ENCODE results near the gene TRERF1.

Gene TRERF1

GRCh38 chr6:42359021-42359420, 92.7 kb downstream of the TRERF1 start:
- in situ Hi-C loops (cut with HindIII; ENCODE audit: low pct_unique_long_range_greater_than_20kb, low sequenced_read_pairs) = no loop called here
- DNase-seq (ENCODE audit: low read depth in 1 of 2, low spot score in 1 of 2) = no peak
- no peak for TF ChIP-seq JUND (IDR thresholded peaks at IDR 0.05; ENCODE audit: low read depth)

GRCh38 chr6:42355416-42355815, 96.3 kb downstream of the TRERF1 start:
- TF ChIP-seq JUND (IDR thresholded peaks at IDR 0.05; ENCODE audit: low read depth) = no peak
- no peak for DNase-seq (ENCODE audit: low read depth in 1 of 2, low spot score in 1 of 2)
- in situ Hi-C loops (cut with HindIII; ENCODE audit: low pct_unique_long_range_greater_than_20kb, low sequenced_read_pairs) = no loop called here

DNA sequence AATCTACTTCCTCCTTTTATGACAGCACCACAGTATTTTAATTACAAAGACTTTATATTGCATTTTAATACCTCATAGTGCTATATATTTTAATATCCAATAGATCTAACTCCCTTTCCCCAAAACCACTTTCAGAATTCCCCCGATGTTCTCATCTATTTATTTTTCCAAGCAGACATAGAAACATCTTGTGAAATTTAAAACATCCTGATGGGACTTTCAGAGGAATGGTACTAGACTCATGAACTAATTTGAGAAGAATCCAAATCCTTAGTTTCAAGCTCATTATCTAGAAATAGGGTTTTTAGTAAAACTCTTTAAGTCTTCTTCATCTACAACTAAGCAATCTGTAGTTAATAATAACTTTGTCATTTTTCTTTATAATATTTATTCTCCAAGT, 97.0 kb downstream of the TRERF1 start:
- in situ Hi-C loops (cut with HindIII; ENCODE audit: low pct_unique_long_range_greater_than_20kb, low sequenced_read_pairs) = no loop called here
- DNase-seq (ENCODE audit: low read depth in 1 of 2, low spot score in 1 of 2) = no peak
- TF ChIP-seq JUND (IDR thresholded peaks at IDR 0.05; ENCODE audit: low read depth) = no peak

- DNase-seq (ENCODE audit: low read depth in 1 of 2, low spot score in 1 of 2) = no peak
- no peak for TF ChIP-seq JUND (IDR thresholded peaks at IDR 0.05; ENCODE audit: low read depth)
- in situ Hi-C loops (cut with HindIII; ENCODE audit: low pct_unique_long_range_greater_than_20kb, low sequenced_read_pairs) = no loop called here
These were observed 98.7 kb downstream of the TRERF1 start for GRCh38 chr6:42352856-42353564.

- DNase-seq (ENCODE audit: low read depth in 1 of 2, low spot score in 1 of 2) = no peak
- in situ Hi-C loops (cut with HindIII; ENCODE audit: low pct_unique_long_range_greater_than_20kb, low sequenced_read_pairs) = no loop called here
These were observed 100.8 kb downstream of the TRERF1 start for GRCh38 chr6:42350911-42351310.

GRCh38 chr6:42349753-42350511, 101.8 kb downstream of the TRERF1 start:
- TF ChIP-seq JUND (IDR thresholded peaks at IDR 0.05; ENCODE audit: low read depth) = no peak
- no peak for DNase-seq (ENCODE audit: low read depth in 1 of 2, low spot score in 1 of 2)
- in situ Hi-C loops (cut with HindIII; ENCODE audit: low pct_unique_long_range_greater_than_20kb, low sequenced_read_pairs) = no loop called here

More at GRCh38 chr6:42350911-42351310, 100.8 kb downstream of the TRERF1 start:
- no peak for TF ChIP-seq JUND (IDR thresholded peaks at IDR 0.05; ENCODE audit: low read depth)

DNA sequence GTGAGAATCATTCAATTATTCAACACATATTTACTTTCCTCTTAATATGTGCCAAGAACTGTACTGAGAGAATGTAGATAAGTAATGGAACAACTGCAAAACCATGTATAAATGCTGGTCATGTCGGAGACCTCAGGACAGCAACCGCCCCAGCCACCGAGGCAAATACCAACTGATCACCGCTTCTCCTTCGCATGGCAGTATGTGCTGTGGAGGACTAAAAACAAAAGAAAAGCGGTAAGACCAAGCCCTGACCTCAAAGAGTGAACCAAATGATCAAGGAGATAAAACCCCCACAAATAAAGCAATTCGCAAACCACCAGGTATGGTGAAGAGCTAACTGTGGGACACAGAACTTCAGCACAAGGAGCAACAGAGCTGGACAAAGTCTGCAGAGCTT, 104.3 kb downstream of the TRERF1 start:
- in situ Hi-C loops (cut with HindIII; ENCODE audit: low pct_unique_long_range_greater_than_20kb, low sequenced_read_pairs) = no loop called here
- DNase-seq (ENCODE audit: low read depth in 1 of 2, low spot score in 1 of 2) = no peak
- no peak for TF ChIP-seq JUND (IDR thresholded peaks at IDR 0.05; ENCODE audit: low read depth)

GRCh38 chr6:42345696-42346416, 105.9 kb downstream of the TRERF1 start:
- DNase-seq (ENCODE audit: low read depth in 1 of 2, low spot score in 1 of 2) = no peak
- in situ Hi-C loops (cut with HindIII; ENCODE audit: low pct_unique_long_range_greater_than_20kb, low sequenced_read_pairs) = no loop called here
- no peak for TF ChIP-seq JUND (IDR thresholded peaks at IDR 0.05; ENCODE audit: low read depth)

DNA sequence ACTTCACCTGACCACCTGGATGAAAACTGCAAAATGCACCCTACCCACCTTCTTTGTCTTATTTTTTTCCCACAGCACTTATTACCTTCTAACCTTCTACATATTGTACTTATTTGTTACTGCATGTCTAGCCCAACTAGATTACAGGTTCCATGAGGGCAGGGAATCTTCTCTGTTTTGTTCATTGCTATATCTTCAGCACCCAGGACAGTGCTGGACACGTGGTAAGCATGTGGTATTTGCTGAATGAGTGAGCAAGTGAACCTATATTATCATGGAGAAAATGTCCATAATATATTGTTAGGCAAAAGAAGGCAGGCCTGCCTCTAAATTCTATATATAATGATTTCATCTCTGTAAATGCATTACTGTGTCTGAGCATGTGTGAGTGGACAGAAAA, 107.0 kb downstream of the TRERF1 start:
- TF ChIP-seq JUND (IDR thresholded peaks at IDR 0.05; ENCODE audit: low read depth) = no peak
- DNase-seq (ENCODE audit: low read depth in 1 of 2, low spot score in 1 of 2) = peak in 1 of 2 experiments; percentile 8
- in situ Hi-C loops (cut with HindIII; ENCODE audit: low pct_unique_long_range_greater_than_20kb, low sequenced_read_pairs) = no loop called here

GRCh38 chr6:42341771-42342553, 109.8 kb downstream of the TRERF1 start:
- no peak for TF ChIP-seq JUND (IDR thresholded peaks at IDR 0.05; ENCODE audit: low read depth)
- DNase-seq (ENCODE audit: low read depth in 1 of 2, low spot score in 1 of 2) = no peak
- in situ Hi-C loops (cut with HindIII; ENCODE audit: low pct_unique_long_range_greater_than_20kb, low sequenced_read_pairs) = no loop called here

GRCh38 chr6:42341221-42341620, 110.5 kb downstream of the TRERF1 start:
- in situ Hi-C loops (cut with HindIII; ENCODE audit: low pct_unique_long_range_greater_than_20kb, low sequenced_read_pairs) = no loop called here
- TF ChIP-seq JUND (IDR thresholded peaks at IDR 0.05; ENCODE audit: low read depth) = no peak
- DNase-seq (ENCODE audit: low read depth in 1 of 2, low spot score in 1 of 2) = no peak

DNA sequence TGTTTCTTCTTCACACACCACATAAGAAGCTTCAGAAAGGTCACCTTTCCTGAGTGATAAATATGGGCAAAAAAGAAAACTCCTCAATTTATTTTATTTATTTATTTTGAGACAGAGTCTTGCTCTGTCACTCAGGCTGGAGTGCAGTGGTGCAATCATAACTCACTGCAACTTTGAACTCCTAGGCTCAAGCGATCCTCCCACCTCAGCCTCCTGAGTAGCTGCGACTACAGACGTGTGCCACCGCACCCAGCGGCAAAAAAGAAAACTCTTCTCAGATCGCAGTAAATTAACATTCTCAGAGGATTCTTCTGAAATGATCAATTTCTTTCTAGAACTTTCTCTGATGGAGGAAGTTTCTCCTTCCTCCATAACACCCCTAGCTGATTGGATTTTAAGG, 111.2 kb downstream of the TRERF1 start:
- TF ChIP-seq JUND (IDR thresholded peaks at IDR 0.05; ENCODE audit: low read depth) = no peak
- in situ Hi-C loops (cut with HindIII; ENCODE audit: low pct_unique_long_range_greater_than_20kb, low sequenced_read_pairs) = no loop called here
- no peak for DNase-seq (ENCODE audit: low read depth in 1 of 2, low spot score in 1 of 2)

Data from T47D (cell line).